HK-2 (cell line): ENCODE results near the gene NECTIN3.

Experiments used
- DNase-seq: peaks from one replicate; pipeline ENCODE4 v3.0.0-alpha.2; 2018; ENCODE audit not compliant: unreplicated experiment

The NECTIN3 gene

GRCh38 chr3:111071257-111072030 lies at the start of gene NECTIN3:
Gene NECTIN3 (plus strand): TSS chr3:111071816. CDS start chr3:111072018, 202 bp downstream.
- peak; percentile 97 for DNase-seq

- no peak for DNase-seq
Measured at GRCh38 chr3:111027868-111028267, 43.7 kb upstream of the NECTIN3 start.

- no peak for DNase-seq
Measured at GRCh38 chr3:111031538-111031937, 40.1 kb upstream of the NECTIN3 start.

- DNase-seq = no peak
Measured at GRCh38 chr3:111032677-111033076, 38.9 kb upstream of the NECTIN3 start.

- no peak for DNase-seq
Measured at GRCh38 chr3:111033470-111034050, 38.1 kb upstream of the NECTIN3 start.

GRCh38 chr3:111035316-111035715 lies 36.3 kb upstream of the NECTIN3 start:
- no peak for DNase-seq

GRCh38 chr3:111035902-111036301 lies 35.7 kb upstream of the NECTIN3 start:
- no peak for DNase-seq

GRCh38 chr3:111040959-111041358 lies 30.7 kb upstream of the NECTIN3 start:
- DNase-seq = no peak

GRCh38 chr3:111045564-111045963 lies 26.1 kb upstream of the NECTIN3 start:
- no peak for DNase-seq

- DNase-seq = no peak
Measured at GRCh38 chr3:111047042-111047441, 24.6 kb upstream of the NECTIN3 start.

GRCh38 chr3:111047812-111048435 lies 23.7 kb upstream of the NECTIN3 start:
- no peak for DNase-seq

- no peak for DNase-seq
Measured at GRCh38 chr3:111051354-111051753, 20.3 kb upstream of the NECTIN3 start.

GRCh38 chr3:111068574-111068973 lies 3.0 kb upstream of the NECTIN3 start:
- no peak for DNase-seq

- peak; percentile 35 for DNase-seq
Measured at GRCh38 chr3:111069974-111070771, 1.4 kb upstream of the NECTIN3 start.

GRCh38 chr3:111070772-111071256 lies 802 bp upstream of the NECTIN3 start:
- no peak for DNase-seq

- peak; percentile 50 for DNase-seq
Measured at GRCh38 chr3:111072031-111072921, 660 bp downstream of the NECTIN3 start.

GRCh38 chr3:111073218-111073617 lies 1.6 kb downstream of the NECTIN3 start:
- DNase-seq = no peak

GRCh38 chr3:111076732-111077131 lies 5.1 kb downstream of the NECTIN3 start:
- DNase-seq = no peak

GRCh38 chr3:111077369-111077768 lies 5.8 kb downstream of the NECTIN3 start:
- no peak for DNase-seq

GRCh38 chr3:111080413-111080812 lies 8.8 kb downstream of the NECTIN3 start:
- DNase-seq = no peak

GRCh38 chr3:111081008-111081545 lies 9.5 kb downstream of the NECTIN3 start:
- no peak for DNase-seq
